HCT116 (cell line): ENCODE measurements around the gene LMBRD1. TPM values are rescaled to one million over a fixed set of nuclear protein-coding genes. Genes with fewer than 3 reads are reported as not detected.

ENCODE experiments used
- ATAC-seq: fragments of 200-7000 bp; cut with Tn5 transposase; 2 replicates; pipeline ENCODE4 v1.9.1; 2020; ENCODE audit warnings: mild to moderate bottlenecking, moderate library complexity
- BruUV-seq: library from RNA; stranded (reverse); fragments of 400-500 nt; replicated peaks from 2 replicates; lab custom pipeline; 2021; lab: Mats Ljungman, UMichigan
- CTCF ChIA-PET: fragments of 300-600 bp; sonication (Branson Sonifier 250); formaldehyde crosslinking; loops from one replicate; lab custom pipeline; 2021; ENCODE audit warnings: antibody characterized with exemption; lab: Charles Lee
- POLR2A ChIA-PET: fragments of 300-600, 350-600 bp; sonication (Branson Sonifier 250); formaldehyde crosslinking; loops from one replicate; lab custom pipeline; 2021; ENCODE audit warnings: antibody characterized with exemption; lab: Charles Lee
- RAD21 ChIA-PET, 2 experiments: fragments of 300-600 bp; sonication (Branson Sonifier 250); formaldehyde crosslinking; loops; one replicate each; lab custom pipeline; 2023; ENCODE audit warnings: low total read pairs in 2 of 2; ENCODE audit not compliant: uncharacterized antibody in 2 of 2, unreplicated experiment in 2 of 2, low non-redundant PET in 1 of 2; lab: Charles Lee
- DNase-seq: peaks from one replicate; pipeline ENCODE4 v3.0.0-alpha.2; 2010; ENCODE audit warnings: low read depth, low spot score
- H2AFZ ChIP-seq: fragments of 200-600 bp; shearing (Covaris generic), sonication (generic); 2 replicates; pipeline ENCODE4 v1.6.1; 2017; ENCODE audit warnings: low read depth, mixed run types, mixed read lengths, antibody characterized with exemption, low read length; ENCODE audit not compliant: poor library complexity, severe bottlenecking
- H3K27ac ChIP-seq: 2 replicates; pipeline ENCODE4 v1.5.1; 2012; ENCODE audit warnings: low read depth, low read length
- H3K27me3 ChIP-seq: fragments of 200-600 bp; sonication (generic); 2 replicates; pipeline ENCODE4 v1.6.1; 2016; ENCODE audit warnings: mixed run types, low read length, mixed read lengths; ENCODE audit not compliant: insufficient read depth
- H3K36me3 ChIP-seq, 2 experiments: fragments of 200-500 bp in 1 of 2; fragments of 200-600 bp in 1 of 2; sonication (Bioruptor generic) in 1 of 2; sonication (generic) in 1 of 2; 2 replicates each; pipeline versions ENCODE4 v1.5.1 to v1.6.1; 2014 to 2016; ENCODE audit warnings: low read length in 2 of 2, inconsistent platforms in 1 of 2, mixed read lengths in 1 of 2, mixed run types in 1 of 2; ENCODE audit not compliant: insufficient read depth in 2 of 2, control insufficient read depth in 1 of 2
- H3K4me1 ChIP-seq, 2 experiments: fragments of 200-600 bp in 1 of 2; sonication (generic) in 1 of 2; 2 replicates each; pipeline versions ENCODE4 v1.5.1 to v1.6.1; 2012 to 2017; ENCODE audit warnings: low read length in 2 of 2, inconsistent platforms in 1 of 2, mild to moderate bottlenecking in 1 of 2, mixed read lengths in 1 of 2, mixed run types in 1 of 2, moderate library complexity in 1 of 2; ENCODE audit not compliant: insufficient read depth in 2 of 2, control insufficient read depth in 1 of 2
- H3K4me2 ChIP-seq: fragments of 200-600 bp; sonication (generic); 2 replicates; pipeline ENCODE4 v1.6.1; 2017; ENCODE audit warnings: mixed run types, low read length, mixed read lengths
- H3K4me3 ChIP-seq, 2 experiments: fragments of 200-600 bp in 1 of 2; sonication (generic) in 1 of 2; replicated peaks in 1 of 2; 2 replicates each; pipeline ENCODE4 v1.5.1; 2011 to 2016; ENCODE audit warnings: low read length in 2 of 2, control low read depth in 1 of 2, low read depth in 1 of 2, mild to moderate bottlenecking in 1 of 2, mixed read lengths in 1 of 2, mixed run types in 1 of 2
- H3K79me2 ChIP-seq: fragments of 200-600 bp; sonication (generic); 2 replicates; pipeline ENCODE4 v1.6.1; 2017; ENCODE audit warnings: mild to moderate bottlenecking, mixed run types, low read length, moderate library complexity, mixed read lengths; ENCODE audit not compliant: insufficient read depth
- H3K9ac ChIP-seq: fragments of 200-600 bp; sonication (generic); 2 replicates; pipeline ENCODE4 v1.6.1; 2016; ENCODE audit warnings: low read length, mixed read lengths
- H3K9me2 ChIP-seq: fragments of 200-600 bp; sonication (generic), shearing (Covaris generic); 2 replicates; pipeline ENCODE4 v1.6.1; 2017; ENCODE audit warnings: mixed run types, mild to moderate bottlenecking, moderate library complexity; ENCODE audit not compliant: insufficient read depth
- H3K9me3 ChIP-seq, 2 experiments: fragments of 200-500 bp in 1 of 2; fragments of 200-600 bp in 1 of 2; sonication (Bioruptor generic) in 1 of 2; sonication (generic) in 1 of 2; 2 replicates each; pipeline ENCODE4 v1.6.1; 2014 to 2017; ENCODE audit warnings: low read length in 2 of 2, mixed read lengths in 2 of 2, inconsistent platforms in 1 of 2, low read depth in 1 of 2, mild to moderate bottlenecking in 1 of 2, mixed run types in 1 of 2, moderate library complexity in 1 of 2; ENCODE audit not compliant: control insufficient read depth in 1 of 2, insufficient read depth in 1 of 2
- H4K20me1 ChIP-seq: fragments of 200-600 bp; sonication (generic), shearing (Covaris generic); 2 replicates; pipeline ENCODE4 v1.6.1; 2017; ENCODE audit warnings: mixed run types, mild to moderate bottlenecking, moderate library complexity; ENCODE audit not compliant: insufficient read depth
- ATF3 ChIP-seq: IDR thresholded peaks from 2 replicates; pipeline ENCODE4 v1.6.1; 2012
- CBX3 ChIP-seq: IDR thresholded peaks from 2 replicates; pipeline ENCODE4 v1.6.1; 2012; ENCODE audit warnings: low read depth
- CEBPB ChIP-seq: IDR thresholded peaks from 2 replicates; pipeline ENCODE4 v1.6.1; 2012; ENCODE audit warnings: low read depth
- EGR1 ChIP-seq: IDR thresholded peaks from 2 replicates; pipeline ENCODE4 v1.6.1; 2012; ENCODE audit warnings: low read depth
- ELF1 ChIP-seq: IDR thresholded peaks from 2 replicates; pipeline ENCODE4 v1.6.1; 2012; ENCODE audit warnings: low read depth, borderline replicate concordance
- EZH2 ChIP-seq: fragments of 200-600 bp; sonication (generic); IDR thresholded peaks from 2 replicates; pipeline ENCODE4 v1.6.1; 2017; ENCODE audit warnings: antibody characterized with exemption, mixed run types
- EZH2phosphoT487 ChIP-seq: fragments of 200-600 bp; IDR thresholded peaks from 2 replicates; pipeline ENCODE4 v1.6.1; 2018; ENCODE audit warnings: antibody characterized with exemption, borderline replicate concordance
- FOSL1 ChIP-seq: IDR thresholded peaks from 2 replicates; pipeline ENCODE4 v1.6.1; 2012; ENCODE audit warnings: low read depth
- MAX ChIP-seq: IDR thresholded peaks from 2 replicates; pipeline ENCODE4 v1.6.1; 2012
- POLR2A ChIP-seq: IDR thresholded peaks from 2 replicates; pipeline ENCODE4 v1.7.0; 2011; ENCODE audit warnings: borderline replicate concordance; ENCODE audit not compliant: insufficient read depth, insufficient read length; ENCODE audit errors: extremely low read depth
- RAD21 ChIP-seq: IDR thresholded peaks from 2 replicates; pipeline ENCODE4 v1.6.1; 2012; ENCODE audit warnings: low read depth, mild to moderate bottlenecking
- REST ChIP-seq: IDR thresholded peaks from 2 replicates; pipeline ENCODE4 v1.6.1; 2012; ENCODE audit warnings: low read depth
- SIN3A ChIP-seq: IDR thresholded peaks from 2 replicates; pipeline ENCODE4 v1.6.1; 2012; ENCODE audit warnings: low read depth
- SP1 ChIP-seq: IDR thresholded peaks from 2 replicates; pipeline ENCODE4 v1.6.1; 2012; ENCODE audit warnings: low read depth
- TCF7L2 ChIP-seq: IDR thresholded peaks from 2 replicates; pipeline ENCODE4 v1.7.0; 2011; ENCODE audit warnings: borderline replicate concordance, inconsistent platforms; ENCODE audit not compliant: insufficient read depth, insufficient read length; ENCODE audit errors: extremely low read depth
- YY1 ChIP-seq: IDR thresholded peaks from 2 replicates; pipeline ENCODE4 v1.6.1; 2011; ENCODE audit warnings: low read length, low read depth, moderate library complexity, mild to moderate bottlenecking; ENCODE audit not compliant: insufficient replicate concordance; ENCODE audit errors: extremely low read depth
- ZBTB33 ChIP-seq: IDR thresholded peaks from 2 replicates; pipeline ENCODE4 v1.6.1; 2011; ENCODE audit warnings: mild to moderate bottlenecking, low read length, moderate library complexity; ENCODE audit not compliant: insufficient replicate concordance; ENCODE audit errors: extremely low read depth
- ZFX ChIP-seq: fragments of 450-650 bp; IDR thresholded peaks from 2 replicates; pipeline ENCODE4 v1.6.1; 2017
- ZNF274 ChIP-seq: fragments of 200-500 bp; sonication (Bioruptor generic); IDR thresholded peaks from 2 replicates; pipeline ENCODE4 v1.6.1; 2014; ENCODE audit warnings: mild to moderate bottlenecking, low read depth, low read length, inconsistent platforms
- intact Hi-C: fragments of 100-400 bp; cut with micrococcal nuclease; formaldehyde crosslinking; loops from 2 replicates; pipeline ENCODE4 v1.10.0; 2022
- total RNA-seq: library from RNA; stranded (reverse); gene quantifications from one replicate; pipeline ENCODE4 v1.2.1, GENCODE V29; 2021; ENCODE audit not compliant: unreplicated experiment
- TF ChIP-seq, protein P1 (sequence below), 3 experiments: fragments of 200-600 bp in 1 of 3; sonication (generic) in 1 of 3; IDR thresholded peaks in 2 of 3; conservative IDR thresholded peaks in 1 of 3; 2 replicates each; pipeline ENCODE4 v1.5.1; 2012 to 2017; ENCODE audit warnings: low read depth in 2 of 3, low read length in 2 of 3, antibody characterized with exemption in 1 of 3, borderline replicate concordance in 1 of 3, control low read depth in 1 of 3, mild to moderate bottlenecking in 1 of 3, mixed read lengths in 1 of 3, mixed run types in 1 of 3, moderate library complexity in 1 of 3; ENCODE audit not compliant: insufficient read depth in 1 of 3

LMBRD1 gene
- total RNA-seq, 1 experiment from 2014 or later, result 11.9 TPM

DNA sequence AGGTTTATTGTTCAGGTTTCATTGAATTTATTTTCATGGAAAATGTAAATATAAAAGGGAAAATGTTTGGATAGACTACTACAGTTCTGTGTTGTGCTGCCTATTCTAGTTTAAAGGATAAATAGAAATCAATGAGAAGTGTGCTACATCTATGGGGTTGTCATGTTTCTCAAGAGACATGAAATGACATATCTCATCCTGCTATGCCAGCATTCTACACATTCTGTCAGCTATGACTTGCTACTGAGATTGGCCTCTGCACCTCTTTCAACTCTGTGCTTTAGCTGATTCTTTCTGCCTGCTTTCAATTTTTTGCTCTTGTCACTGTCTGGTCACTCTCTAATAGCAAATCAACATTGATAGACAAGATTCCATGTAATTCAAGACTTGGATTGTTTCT is 35.7 kb upstream of the LMBRD1 start:
- ATAC-seq (no peak), DNase-seq (no peak)
- no peak for TF ChIP-seq CBX3
- no peak for TF ChIP-seq SP1
- TF ChIP-seq TCF7L2, result no peak
- TF ChIP-seq MAX, result no peak
- no peak for TF ChIP-seq RAD21
- no peak for TF ChIP-seq FOSL1
- no peak for TF ChIP-seq REST
- TF ChIP-seq YY1, result no peak
- no peak for TF ChIP-seq POLR2A
- TF ChIP-seq ZNF274, result no peak
- no peak for TF ChIP-seq SIN3A
- no peak for TF ChIP-seq ZFX
- TF ChIP-seq EGR1, result no peak
- TF ChIP-seq ELF1, result no peak
- no peak for TF ChIP-seq ZBTB33
- TF ChIP-seq CEBPB, result no peak
- TF ChIP-seq EZH2phosphoT487, result no peak
- TF ChIP-seq, protein P1, sequence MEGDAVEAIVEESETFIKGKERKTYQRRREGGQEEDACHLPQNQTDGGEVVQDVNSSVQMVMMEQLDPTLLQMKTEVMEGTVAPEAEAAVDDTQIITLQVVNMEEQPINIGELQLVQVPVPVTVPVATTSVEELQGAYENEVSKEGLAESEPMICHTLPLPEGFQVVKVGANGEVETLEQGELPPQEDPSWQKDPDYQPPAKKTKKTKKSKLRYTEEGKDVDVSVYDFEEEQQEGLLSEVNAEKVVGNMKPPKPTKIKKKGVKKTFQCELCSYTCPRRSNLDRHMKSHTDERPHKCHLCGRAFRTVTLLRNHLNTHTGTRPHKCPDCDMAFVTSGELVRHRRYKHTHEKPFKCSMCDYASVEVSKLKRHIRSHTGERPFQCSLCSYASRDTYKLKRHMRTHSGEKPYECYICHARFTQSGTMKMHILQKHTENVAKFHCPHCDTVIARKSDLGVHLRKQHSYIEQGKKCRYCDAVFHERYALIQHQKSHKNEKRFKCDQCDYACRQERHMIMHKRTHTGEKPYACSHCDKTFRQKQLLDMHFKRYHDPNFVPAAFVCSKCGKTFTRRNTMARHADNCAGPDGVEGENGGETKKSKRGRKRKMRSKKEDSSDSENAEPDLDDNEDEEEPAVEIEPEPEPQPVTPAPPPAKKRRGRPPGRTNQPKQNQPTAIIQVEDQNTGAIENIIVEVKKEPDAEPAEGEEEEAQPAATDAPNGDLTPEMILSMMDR (IDR thresholded peaks at IDR 0.05 in 2 of 3, conservative IDR thresholded peaks at IDR 0.05 in 1 of 3; ENCODE audit: borderline replicate concordance in 1 of 3, insufficient read depth in 1 of 3, low read depth in 2 of 3, low read length in 2 of 3), result no peak
- no peak for TF ChIP-seq ATF3
- TF ChIP-seq EZH2, result no peak
- no peaks in the 10 kb centered on the region for H3K4me1 ChIP-seq
- CTCF ChIA-PET, result no interaction called here
- no peaks in the 10 kb centered on the region for H3K9me3 ChIP-seq
- BruUV-seq, result no TSS peak
- no peak overlapping the region for H3K27ac ChIP-seq
- no peaks in the 10 kb centered on the region for H4K20me1 ChIP-seq
- no peaks in the 10 kb centered on the region for H3K9me2 ChIP-seq
- H2AFZ ChIP-seq, result no peak overlapping the region
- no peaks in the 10 kb centered on the region for H3K79me2 ChIP-seq
- POLR2A ChIA-PET, result no interaction called here
- H3K27me3 ChIP-seq, result 0 out of 2 replicates have a peak, but pooled peaks cover 3% of the 10 kb centered on the region
- H3K9ac ChIP-seq, result no peak overlapping the region
- RAD21 ChIA-PET, result no interaction called here
- intact Hi-C loops, result loop anchor here (10.0 kb wide), 1 partner anchor 332 kb away; no protein-coding TSS in a partner anchor
- H3K36me3 ChIP-seq, result no peaks in the 10 kb centered on the region
- no peak overlapping the region for H3K4me2 ChIP-seq
- no peak overlapping the region for H3K4me3 ChIP-seq
